ENCODE measurements around the gene DNAH7.

DNAH7 gene

GRCh38 chr2:196000551-196000950, 68.1 kb downstream of the DNAH7 start:
- Histone ChIP-seq H3K23ac (ENCODE audit: low read depth, low read length, poor library complexity) (no peak overlapping the region), H2BK15ac (ENCODE audit: low read length) (no peak overlapping the region), H2BK12ac (ENCODE audit: low read length) (no peak overlapping the region), H3K4me1 (ENCODE audit: control insufficient read depth in 2 of 2, insufficient read depth in 1 of 2, low read depth in 1 of 2, low read length in 2 of 2) (peaks cover 0 to 5% of the 10 kb centered on the region in 2 donors), H2BK5ac (ENCODE audit: low read length) (no peak overlapping the region), H3K27ac (replicated peaks; ENCODE audit: low read length) (no peak overlapping the region), H2BK120ac (ENCODE audit: low read depth, low read length) (no peak overlapping the region), H2AFZ (ENCODE audit: low read length) (no peak overlapping the region), H3K36me3 (replicated peaks in 1 of 2; ENCODE audit: control insufficient read depth in 2 of 2, insufficient read depth in 2 of 2, low read length in 2 of 2) (no peaks in the 10 kb centered on the region), H3K79me1 (ENCODE audit: low read depth, low read length) (no peaks in the 10 kb centered on the region), H3K14ac (ENCODE audit: low read length) (no peak overlapping the region), H3K9ac (ENCODE audit: low read depth, low read length, poor library complexity) (no peak overlapping the region), H3K9me3 (replicated peaks in 1 of 2; ENCODE audit: control insufficient read depth in 2 of 2, insufficient read depth in 1 of 2, low read depth in 1 of 2, low read length in 2 of 2) (no peaks in the 10 kb centered on the region), H3K4ac (ENCODE audit: low read length) (no peak overlapping the region), H3K4me3 (ENCODE audit: low read length in 2 of 2) (no peak overlapping the region), H2AK5ac (ENCODE audit: low read depth, low read length) (no peak overlapping the region), H4K8ac (ENCODE audit: low read depth, low read length) (no peak overlapping the region), H3K4me2 (ENCODE audit: insufficient read depth, low read length, poor library complexity, severe bottlenecking) (no peak overlapping the region), H3K18ac (ENCODE audit: low read length) (no peak overlapping the region), H3K27me3 (ENCODE audit: control insufficient read depth in 3 of 3, insufficient read depth in 3 of 3, low read depth in 1 of 3, low read length in 3 of 3) (no peaks in the 10 kb centered on the region), H4K91ac (ENCODE audit: low read depth, low read length, poor library complexity) (no peak overlapping the region)
- no peak for DNase-seq (ENCODE audit: low spot score)
- no CpG with 5 or more reads among the region's 1 CpG for WGBS, 2 donors (ENCODE audit: extremely low coverage in 2 of 2, insufficient read length in 2 of 2, insufficient replicate concordance in 1 of 2)

- H4K91ac ChIP-seq (ENCODE audit: low read depth, low read length, poor library complexity) = no peak overlapping the region
- peaks cover 0 to 8% of the 10 kb centered on the region in 2 donors for H3K4me1 ChIP-seq (ENCODE audit: control insufficient read depth in 2 of 2, insufficient read depth in 1 of 2, low read depth in 1 of 2, low read length in 2 of 2)
- no peak overlapping the region for H2AK5ac ChIP-seq (ENCODE audit: low read depth, low read length)
- H3K36me3 ChIP-seq (replicated peaks in 1 of 2; ENCODE audit: control insufficient read depth in 2 of 2, insufficient read depth in 2 of 2, low read length in 2 of 2) = no peaks in the 10 kb centered on the region
- H2BK120ac ChIP-seq (ENCODE audit: low read depth, low read length) = no peak overlapping the region
- no peak overlapping the region for H4K8ac ChIP-seq (ENCODE audit: low read depth, low read length)
- H2BK5ac ChIP-seq (ENCODE audit: low read length) = no peak overlapping the region
- WGBS, 2 donors (ENCODE audit: extremely low coverage in 2 of 2, insufficient read length in 2 of 2, insufficient replicate concordance in 1 of 2) = no CpG with 5 or more reads among the region's 8 CpGs
- no peak overlapping the region for H3K27ac ChIP-seq (replicated peaks; ENCODE audit: low read length)
- no peaks in the 10 kb centered on the region for H3K9me3 ChIP-seq (replicated peaks in 1 of 2; ENCODE audit: control insufficient read depth in 2 of 2, insufficient read depth in 1 of 2, low read depth in 1 of 2, low read length in 2 of 2)
- no peak overlapping the region for H3K23ac ChIP-seq (ENCODE audit: low read depth, low read length, poor library complexity)
- H3K4me2 ChIP-seq (ENCODE audit: insufficient read depth, low read length, poor library complexity, severe bottlenecking) = no peak overlapping the region
- no peak for DNase-seq (ENCODE audit: low spot score)
- no peak overlapping the region for H3K9ac ChIP-seq (ENCODE audit: low read depth, low read length, poor library complexity)
- H3K27me3 ChIP-seq (ENCODE audit: control insufficient read depth in 3 of 3, insufficient read depth in 3 of 3, low read depth in 1 of 3, low read length in 3 of 3) = no peaks in the 10 kb centered on the region
- H2BK12ac ChIP-seq (ENCODE audit: low read length) = no peak overlapping the region
- H3K4ac ChIP-seq (ENCODE audit: low read length) = no peak overlapping the region
- H3K14ac ChIP-seq (ENCODE audit: low read length) = no peak overlapping the region
- no peak overlapping the region for H2AFZ ChIP-seq (ENCODE audit: low read length)
- H3K79me1 ChIP-seq (ENCODE audit: low read depth, low read length) = no peaks in the 10 kb centered on the region
- no peak overlapping the region for H2BK15ac ChIP-seq (ENCODE audit: low read length)
- H3K4me3 ChIP-seq (ENCODE audit: low read length in 2 of 2) = no peak overlapping the region
- no peak overlapping the region for H3K18ac ChIP-seq (ENCODE audit: low read length)
Observed at GRCh38 chr2:195998070-195998469, 70.6 kb downstream of the DNAH7 start.

- Histone ChIP-seq H3K9me3 (replicated peaks in 1 of 2; ENCODE audit: control insufficient read depth in 2 of 2, insufficient read depth in 1 of 2, low read depth in 1 of 2, low read length in 2 of 2) (no peaks in the 10 kb centered on the region), H2BK5ac (ENCODE audit: low read length) (no peak overlapping the region), H3K27me3 (ENCODE audit: control insufficient read depth in 3 of 3, insufficient read depth in 3 of 3, low read depth in 1 of 3, low read length in 3 of 3) (no peaks in the 10 kb centered on the region), H4K8ac (ENCODE audit: low read depth, low read length) (no peak overlapping the region), H3K4me1 (ENCODE audit: control insufficient read depth in 2 of 2, insufficient read depth in 1 of 2, low read depth in 1 of 2, low read length in 2 of 2) (peaks cover 0 to 8% of the 10 kb centered on the region in 2 donors), H3K4ac (ENCODE audit: low read length) (no peak overlapping the region), H3K79me1 (ENCODE audit: low read depth, low read length) (no peaks in the 10 kb centered on the region), H2AFZ (ENCODE audit: low read length) (peak overlapping the region; percentile 74), H3K4me2 (ENCODE audit: insufficient read depth, low read length, poor library complexity, severe bottlenecking) (no peak overlapping the region), H2BK15ac (ENCODE audit: low read length) (no peak overlapping the region), H3K23ac (ENCODE audit: low read depth, low read length, poor library complexity) (no peak overlapping the region), H2BK120ac (ENCODE audit: low read depth, low read length) (no peak overlapping the region), H3K14ac (ENCODE audit: low read length) (no peak overlapping the region), H3K18ac (ENCODE audit: low read length) (peak overlapping the region; percentile 60), H2AK5ac (ENCODE audit: low read depth, low read length) (no peak overlapping the region), H2BK12ac (ENCODE audit: low read length) (no peak overlapping the region), H4K91ac (ENCODE audit: low read depth, low read length, poor library complexity) (no peak overlapping the region), H3K9ac (ENCODE audit: low read depth, low read length, poor library complexity) (no peak overlapping the region), H3K27ac (replicated peaks; ENCODE audit: low read length) (no peak overlapping the region), H3K36me3 (replicated peaks in 1 of 2; ENCODE audit: control insufficient read depth in 2 of 2, insufficient read depth in 2 of 2, low read length in 2 of 2) (no peaks in the 10 kb centered on the region), H3K4me3 (ENCODE audit: low read length in 2 of 2) (no peak overlapping the region)
- WGBS, 2 donors (ENCODE audit: extremely low coverage in 2 of 2, insufficient read length in 2 of 2, insufficient replicate concordance in 1 of 2) = no CpG with 5 or more reads among the region's 6 CpGs
- no peak for DNase-seq (ENCODE audit: low spot score)
Observed at GRCh38 chr2:195995499-195995898, 73.1 kb downstream of the DNAH7 start.

GRCh38 chr2:195993623-195994022, 75.0 kb downstream of the DNAH7 start:
- Histone ChIP-seq H2AFZ (ENCODE audit: low read length) (no peak overlapping the region), H3K79me1 (ENCODE audit: low read depth, low read length) (no peaks in the 10 kb centered on the region), H4K8ac (ENCODE audit: low read depth, low read length) (no peak overlapping the region), H2AK5ac (ENCODE audit: low read depth, low read length) (no peak overlapping the region), H3K9ac (ENCODE audit: low read depth, low read length, poor library complexity) (no peak overlapping the region), H3K4ac (ENCODE audit: low read length) (no peak overlapping the region), H3K18ac (ENCODE audit: low read length) (no peak overlapping the region), H4K91ac (ENCODE audit: low read depth, low read length, poor library complexity) (no peak overlapping the region), H2BK12ac (ENCODE audit: low read length) (no peak overlapping the region), H3K4me2 (ENCODE audit: insufficient read depth, low read length, poor library complexity, severe bottlenecking) (no peak overlapping the region), H3K27me3 (ENCODE audit: control insufficient read depth in 3 of 3, insufficient read depth in 3 of 3, low read depth in 1 of 3, low read length in 3 of 3) (no peaks in the 10 kb centered on the region), H3K9me3 (replicated peaks in 1 of 2; ENCODE audit: control insufficient read depth in 2 of 2, insufficient read depth in 1 of 2, low read depth in 1 of 2, low read length in 2 of 2) (no peaks in the 10 kb centered on the region), H3K4me3 (ENCODE audit: low read length in 2 of 2) (no peak overlapping the region), H3K4me1 (ENCODE audit: control insufficient read depth in 2 of 2, insufficient read depth in 1 of 2, low read depth in 1 of 2, low read length in 2 of 2) (peaks cover 0 to 5% of the 10 kb centered on the region in 2 donors), H2BK120ac (ENCODE audit: low read depth, low read length) (no peak overlapping the region), H3K14ac (ENCODE audit: low read length) (no peak overlapping the region), H3K27ac (replicated peaks; ENCODE audit: low read length) (no peak overlapping the region), H2BK5ac (ENCODE audit: low read length) (no peak overlapping the region), H3K36me3 (replicated peaks in 1 of 2; ENCODE audit: control insufficient read depth in 2 of 2, insufficient read depth in 2 of 2, low read length in 2 of 2) (no peaks in the 10 kb centered on the region), H3K23ac (ENCODE audit: low read depth, low read length, poor library complexity) (no peak overlapping the region), H2BK15ac (ENCODE audit: low read length) (no peak overlapping the region)
- no CpG with 5 or more reads among the region's 2 CpGs for WGBS, 2 donors (ENCODE audit: extremely low coverage in 2 of 2, insufficient read length in 2 of 2, insufficient replicate concordance in 1 of 2)
- no peak for DNase-seq (ENCODE audit: low spot score)

Data from neuronal stem cell (in vitro differentiated cells).